Peyer's patch (tissue), 4 donors: ENCODE data around the gene ACOT6.
"Not testable (repeated sequence)": the region's sequence is repeated elsewhere in the genome, so short reads cannot be mapped to it uniquely, and the experiment has no call there.

Experiments
- CTCF ChIP-seq, 6 experiments: fragments of 450-650 bp in 4 of 6; fragments of 200-600 bp in 2 of 6; sonication (generic) in 1 of 6; IDR thresholded peaks; one replicate each; pipeline ENCODE4 v1.5.1; 2017 to 2019; ENCODE audit warnings: antibody characterized with exemption in 6 of 6, mild to moderate bottlenecking in 3 of 6, moderate library complexity in 1 of 6
- POLR2A ChIP-seq, 2 donors: fragments of 450-650 bp; IDR thresholded peaks; one replicate each; pipeline ENCODE4 v1.5.1; 2017; ENCODE audit warnings: antibody characterized with exemption in 2 of 2, mild to moderate bottlenecking in 2 of 2, moderate library complexity in 2 of 2

- TF ChIP-seq CTCF, POLR2A (IDR thresholded peaks at IDR 0.05): not testable (repeated sequence)
Measured at GRCh38 chr14:73582102-73582979, 30.0 kb upstream of the ACOT6 start.
